ENCODE measurements around the gene POLD4.

The POLD4 gene

GRCh38 chr11:67384851-67385366, 31.6 kb upstream of the POLD4 start:
- no peak for DNase-seq (ENCODE audit: insufficient read length, low spot score)
- FAIRE-seq, result no peak
- no peak for TF ChIP-seq CTCF (IDR thresholded peaks at IDR 0.05; ENCODE audit: insufficient read depth, missing control alignments)

- DNase-seq (ENCODE audit: insufficient read length, low spot score) (no peak), FAIRE-seq (no peak)
- TF ChIP-seq CTCF (IDR thresholded peaks at IDR 0.05; ENCODE audit: insufficient read depth, missing control alignments), result peak; percentile 97
These were observed 29.2 kb upstream of the POLD4 start for GRCh38 chr11:67382276-67383136.

GRCh38 chr11:67381244-67381972, 28.1 kb upstream of the POLD4 start:
- no peak for TF ChIP-seq CTCF (IDR thresholded peaks at IDR 0.05; ENCODE audit: insufficient read depth, missing control alignments)
- DNase-seq (ENCODE audit: insufficient read length, low spot score) (no peak), FAIRE-seq (no peak)

DNA sequence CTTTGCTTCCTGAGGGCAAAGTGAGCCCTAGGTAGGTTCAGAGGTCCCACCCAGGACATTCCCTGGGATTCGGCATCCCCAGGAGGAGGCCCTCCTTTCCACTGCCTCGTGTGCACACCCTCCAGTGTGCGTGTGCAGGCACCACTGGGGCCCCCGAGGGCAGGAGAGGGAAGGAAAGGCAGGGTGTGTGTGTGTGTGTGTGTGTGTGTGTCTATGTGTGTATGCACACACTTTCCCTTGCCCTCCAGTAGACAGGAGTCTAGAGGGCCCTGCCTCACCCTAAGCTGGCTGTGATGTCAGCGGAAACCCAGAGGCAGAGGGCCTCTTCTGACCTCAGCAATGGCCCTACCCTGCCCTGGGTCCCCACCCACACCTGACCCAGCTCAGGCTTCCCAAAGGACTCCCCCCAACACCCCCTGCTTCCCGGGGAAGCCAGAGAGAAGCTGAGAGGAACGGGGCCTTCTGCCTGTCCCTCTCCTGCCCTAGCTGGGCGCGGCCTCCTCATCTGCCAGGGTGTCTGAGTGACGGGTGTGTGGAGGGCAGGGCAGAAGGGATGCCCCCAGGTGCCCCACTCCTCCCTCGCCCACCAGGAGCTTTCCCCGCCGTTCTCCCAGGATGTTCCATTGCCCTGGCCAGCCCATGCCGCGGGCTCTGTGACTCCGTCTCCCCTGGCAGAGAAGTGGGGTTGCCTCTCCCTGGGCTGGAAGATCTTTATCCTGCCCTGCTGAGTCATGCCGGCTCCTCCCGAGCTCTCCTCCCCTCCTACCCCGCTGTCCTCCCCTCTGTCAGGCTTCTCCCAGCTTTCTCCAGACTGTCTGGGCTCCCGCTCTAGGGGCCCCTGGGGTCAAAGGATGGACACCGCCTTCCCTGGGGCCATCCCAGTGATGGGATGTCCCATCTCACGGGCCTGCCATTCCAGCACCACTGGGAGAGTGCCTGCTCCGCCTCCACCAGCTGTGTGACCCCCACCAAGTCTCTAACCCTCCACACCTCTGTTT, 26.0 kb upstream of the POLD4 start:
- FAIRE-seq (no peak), DNase-seq (ENCODE audit: insufficient read length, low spot score) (no peak)
- TF ChIP-seq CTCF (IDR thresholded peaks at IDR 0.05; ENCODE audit: insufficient read depth, missing control alignments), result no peak

- FAIRE-seq (no peak), DNase-seq (ENCODE audit: insufficient read length, low spot score) (no peak)
- no peak for TF ChIP-seq CTCF (IDR thresholded peaks at IDR 0.05; ENCODE audit: insufficient read depth, missing control alignments)
These were observed 25.2 kb upstream of the POLD4 start for GRCh38 chr11:67378544-67378943.

GRCh38 chr11:67376873-67377808, 23.8 kb upstream of the POLD4 start:
- FAIRE-seq (no peak), DNase-seq (ENCODE audit: insufficient read length, low spot score) (no peak)
- no peak for TF ChIP-seq CTCF (IDR thresholded peaks at IDR 0.05; ENCODE audit: insufficient read depth, missing control alignments)

Data from D721Med (cell line).